ENCODE results near the gene TAC3.

Gene TAC3

DNA sequence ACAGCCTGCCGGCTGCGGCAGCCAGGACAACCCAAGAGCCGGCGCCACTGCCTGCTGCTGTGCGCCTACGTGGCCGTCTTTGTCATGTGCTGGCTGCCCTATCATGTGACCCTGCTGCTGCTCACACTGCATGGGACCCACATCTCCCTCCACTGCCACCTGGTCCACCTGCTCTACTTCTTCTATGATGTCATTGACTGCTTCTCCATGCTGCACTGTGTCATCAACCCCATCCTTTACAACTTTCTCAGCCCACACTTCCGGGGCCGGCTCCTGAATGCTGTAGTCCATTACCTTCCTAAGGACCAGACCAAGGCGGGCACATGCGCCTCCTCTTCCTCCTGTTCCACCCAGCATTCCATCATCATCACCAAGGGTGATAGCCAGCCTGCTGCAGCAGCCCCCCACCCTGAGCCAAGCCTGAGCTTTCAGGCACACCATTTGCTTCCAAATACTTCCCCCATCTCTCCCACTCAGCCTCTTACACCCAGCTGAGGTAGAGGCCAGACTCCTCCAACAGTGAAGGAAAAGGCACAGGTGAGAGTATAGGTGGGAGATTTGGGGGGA is 20.3 kb downstream of the TAC3 start:
- DNase-seq (ENCODE audit: low read depth) = no peak
- H3K4me3 ChIP-seq (ENCODE audit: low read length) = no peak overlapping the region
- TF ChIP-seq CTCF (IDR thresholded peaks at IDR 0.05; ENCODE audit: insufficient read depth, low read depth, low read length, missing control alignments) = no peak

- TF ChIP-seq CTCF (IDR thresholded peaks at IDR 0.05; ENCODE audit: insufficient read depth, low read depth, low read length, missing control alignments) = no peak
- DNase-seq (ENCODE audit: low read depth) = no peak
- no peak overlapping the region for H3K4me3 ChIP-seq (ENCODE audit: low read length)
Observed at GRCh38 chr12:56995201-56995929, 21.0 kb downstream of the TAC3 start.

DNA sequence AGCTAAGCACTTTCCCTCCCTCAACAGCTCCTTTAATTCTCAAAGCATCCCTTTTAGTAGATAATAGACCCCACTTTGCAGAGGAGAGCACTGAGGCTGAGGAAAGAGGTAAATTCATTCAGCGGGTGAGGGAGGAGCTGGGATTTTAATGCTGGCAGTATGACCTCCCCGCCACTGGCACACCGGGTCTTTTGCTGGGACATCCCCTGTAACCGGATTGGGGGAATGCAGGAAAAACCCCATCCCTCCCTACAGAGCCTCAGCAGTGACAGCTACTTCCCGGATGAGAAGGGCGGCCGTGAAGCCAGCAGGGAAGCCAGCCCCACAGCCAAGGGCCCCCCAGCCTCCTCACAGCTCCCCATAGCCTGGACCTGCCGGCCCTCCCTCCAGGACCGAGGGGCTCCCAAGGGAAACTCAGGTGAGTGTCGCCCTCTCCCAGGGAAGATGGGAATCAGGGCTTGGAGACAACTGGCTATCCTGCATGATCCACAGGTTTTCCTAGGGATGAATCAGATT is 22.0 kb downstream of the TAC3 start:
- no peak for TF ChIP-seq CTCF (IDR thresholded peaks at IDR 0.05; ENCODE audit: insufficient read depth, low read depth, low read length, missing control alignments)
- DNase-seq (ENCODE audit: low read depth) = no peak
- H3K4me3 ChIP-seq (ENCODE audit: low read length) = no peak overlapping the region

GRCh38 chr12:56993346-56993745 is 23.0 kb downstream of the TAC3 start:
- no peak for TF ChIP-seq CTCF (IDR thresholded peaks at IDR 0.05; ENCODE audit: insufficient read depth, low read depth, low read length, missing control alignments)
- DNase-seq (ENCODE audit: low read depth) = no peak
- H3K4me3 ChIP-seq (ENCODE audit: low read length) = no peak overlapping the region

DNA sequence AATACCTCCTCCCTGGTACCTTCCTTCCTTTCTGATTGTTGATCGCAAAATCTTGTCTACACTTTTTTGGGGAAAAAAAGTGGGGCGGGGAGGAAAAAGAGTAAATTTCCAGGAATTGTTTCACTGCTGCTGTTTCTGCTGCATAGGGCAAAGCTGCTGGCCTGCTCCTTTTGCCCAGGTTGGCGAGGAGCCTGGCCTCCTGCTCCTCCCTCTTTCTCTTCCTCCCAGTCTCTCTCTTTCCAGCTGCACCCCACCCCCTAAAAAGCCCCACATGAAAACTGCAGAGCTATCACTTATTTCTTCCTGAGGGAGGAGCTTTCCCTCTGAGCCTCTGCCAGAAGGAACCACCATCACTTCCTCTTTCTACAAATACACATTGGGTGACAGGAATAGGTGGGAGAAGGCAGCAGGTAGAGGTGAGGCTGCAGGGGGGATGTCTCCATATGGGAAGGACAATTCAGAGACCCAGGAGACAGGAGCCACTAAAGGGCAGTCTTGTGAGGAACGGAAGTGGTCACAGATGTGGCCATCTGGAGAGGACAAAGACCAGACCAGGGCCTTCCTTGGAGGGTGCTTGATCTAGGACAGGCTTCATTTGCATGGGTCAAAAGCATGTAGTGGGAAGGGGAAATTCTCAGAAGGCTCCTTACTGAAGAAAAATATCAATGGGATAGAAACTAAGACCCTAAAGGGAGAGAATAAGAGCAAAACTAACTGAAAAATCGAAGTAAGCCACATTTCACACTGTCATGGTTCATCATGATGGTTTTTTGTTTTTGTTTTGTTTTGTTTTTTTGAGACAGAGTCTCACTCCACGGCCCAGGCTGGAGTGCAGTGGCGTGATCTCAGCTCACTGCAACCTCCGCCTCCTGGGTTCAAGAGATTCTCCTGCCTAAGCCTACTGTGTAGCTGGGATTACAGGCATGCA is 24.7 kb downstream of the TAC3 start:
- no peak for DNase-seq (ENCODE audit: low read depth)
- no peak overlapping the region for H3K4me3 ChIP-seq (ENCODE audit: low read length)
- TF ChIP-seq CTCF (IDR thresholded peaks at IDR 0.05; ENCODE audit: insufficient read depth, low read depth, low read length, missing control alignments) = no peak

- no peak for DNase-seq (ENCODE audit: low read depth)
- H3K4me3 ChIP-seq (ENCODE audit: low read length) = no peak overlapping the region
- no peak for TF ChIP-seq CTCF (IDR thresholded peaks at IDR 0.05; ENCODE audit: insufficient read depth, low read depth, low read length, missing control alignments)
Observed at GRCh38 chr12:56990648-56991318, 25.5 kb downstream of the TAC3 start.
